Neutrophil (primary cell): ENCODE data around the gene ASPM.
A peak's percentile ranks its signal among the peaks of the same experiment; 100 is the strongest.

Source experiments
- H3K27ac ChIP-seq: fragments of 200-600 bp; sonication (generic); 2 replicates; pipeline ENCODE4 v1.5.1; 2016; ENCODE audit warnings: mild to moderate bottlenecking, moderate library complexity
- H3K27me3 ChIP-seq: fragments of 200-600 bp; sonication (generic); 2 replicates; pipeline ENCODE4 v1.6.0; 2016; ENCODE audit warnings: mild to moderate bottlenecking
- H3K36me3 ChIP-seq: fragments of 200-600 bp; sonication (generic); 2 replicates; pipeline ENCODE4 v1.5.1; 2017
- H3K4me1 ChIP-seq, 2 experiments: fragments of 200-600 bp in 1 of 2; sonication (generic) in 1 of 2; 1 replicate in 1 of 2; 2 replicates in 1 of 2; pipeline versions ENCODE4 v1.5.1 to v1.6.1; 2013 to 2016; ENCODE audit warnings: low read depth in 1 of 2, low read length in 1 of 2, mild to moderate bottlenecking in 1 of 2, moderate library complexity in 1 of 2; ENCODE audit not compliant: control insufficient read depth in 1 of 2, insufficient read depth in 1 of 2
- H3K4me3 ChIP-seq, 2 experiments: fragments of 200-600 bp in 1 of 2; sonication (generic) in 1 of 2; 1 replicate in 1 of 2; 2 replicates in 1 of 2; pipeline ENCODE4 v1.5.1; 2013 to 2016; ENCODE audit warnings: low read depth in 1 of 2, low read length in 1 of 2, mild to moderate bottlenecking in 1 of 2, moderate library complexity in 1 of 2
- H3K9me3 ChIP-seq: fragments of 200-600 bp; sonication (generic); 2 replicates; pipeline ENCODE4 v1.5.1; 2016
- TF ChIP-seq, protein P1 (sequence below): fragments of 200-600 bp; sonication (generic); IDR thresholded peaks from 2 replicates; pipeline ENCODE4 v1.5.1; 2016; ENCODE audit warnings: antibody characterized with exemption

The ASPM gene

DNA sequence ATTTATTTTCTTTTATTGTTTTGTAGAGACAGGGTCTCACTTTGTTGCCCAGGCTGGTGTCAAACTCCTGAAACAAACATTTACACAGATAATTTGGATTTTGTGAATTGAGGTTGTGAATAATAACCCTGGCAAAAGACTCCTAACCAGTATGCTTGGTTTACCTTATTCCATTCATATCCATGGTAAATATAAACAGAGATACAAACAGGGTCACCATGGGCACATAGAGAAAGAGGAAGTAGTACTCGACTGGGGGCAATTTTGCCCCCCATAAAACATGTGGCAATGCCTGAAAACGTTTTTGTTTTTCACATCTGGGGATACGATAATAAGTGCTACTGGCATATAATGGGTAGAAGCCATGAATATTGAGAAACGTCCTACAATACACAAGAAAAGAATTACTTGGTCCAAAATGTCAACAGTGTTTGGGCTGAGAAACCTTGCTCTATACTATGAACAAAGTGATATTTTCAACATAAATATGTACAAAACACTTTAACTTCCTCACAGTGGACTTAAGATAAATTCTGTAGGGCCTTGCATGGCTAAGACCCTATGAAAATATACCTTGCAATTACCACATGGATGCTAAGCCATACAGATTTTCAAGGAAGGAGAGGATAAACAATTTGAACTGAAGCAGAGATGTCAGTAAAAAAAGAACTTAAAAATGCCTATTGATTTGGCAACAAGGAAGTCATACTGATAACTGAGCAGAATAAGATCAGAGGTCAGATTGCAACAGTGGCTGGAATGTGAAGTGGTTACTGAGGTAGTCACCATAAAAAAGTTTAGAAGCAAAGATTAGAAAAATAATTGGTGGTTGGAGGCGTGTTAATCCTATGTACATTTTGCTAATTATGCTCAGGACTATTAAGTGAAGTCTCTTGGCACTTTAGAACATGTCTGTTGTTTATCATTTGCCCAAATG lies 27.4 kb upstream of the ASPM start:
- TF ChIP-seq, protein P1, sequence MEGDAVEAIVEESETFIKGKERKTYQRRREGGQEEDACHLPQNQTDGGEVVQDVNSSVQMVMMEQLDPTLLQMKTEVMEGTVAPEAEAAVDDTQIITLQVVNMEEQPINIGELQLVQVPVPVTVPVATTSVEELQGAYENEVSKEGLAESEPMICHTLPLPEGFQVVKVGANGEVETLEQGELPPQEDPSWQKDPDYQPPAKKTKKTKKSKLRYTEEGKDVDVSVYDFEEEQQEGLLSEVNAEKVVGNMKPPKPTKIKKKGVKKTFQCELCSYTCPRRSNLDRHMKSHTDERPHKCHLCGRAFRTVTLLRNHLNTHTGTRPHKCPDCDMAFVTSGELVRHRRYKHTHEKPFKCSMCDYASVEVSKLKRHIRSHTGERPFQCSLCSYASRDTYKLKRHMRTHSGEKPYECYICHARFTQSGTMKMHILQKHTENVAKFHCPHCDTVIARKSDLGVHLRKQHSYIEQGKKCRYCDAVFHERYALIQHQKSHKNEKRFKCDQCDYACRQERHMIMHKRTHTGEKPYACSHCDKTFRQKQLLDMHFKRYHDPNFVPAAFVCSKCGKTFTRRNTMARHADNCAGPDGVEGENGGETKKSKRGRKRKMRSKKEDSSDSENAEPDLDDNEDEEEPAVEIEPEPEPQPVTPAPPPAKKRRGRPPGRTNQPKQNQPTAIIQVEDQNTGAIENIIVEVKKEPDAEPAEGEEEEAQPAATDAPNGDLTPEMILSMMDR = no peak
- Histone ChIP-seq H3K27ac (peak overlapping the region; percentile 17), H3K27me3 (no peaks in the 10 kb centered on the region), H3K9me3 (no peaks in the 10 kb centered on the region), H3K4me3 (no peak overlapping the region), H3K36me3 (peaks cover 27% of the 10 kb centered on the region), H3K4me1 (no peaks in the 10 kb centered on the region)

DNA sequence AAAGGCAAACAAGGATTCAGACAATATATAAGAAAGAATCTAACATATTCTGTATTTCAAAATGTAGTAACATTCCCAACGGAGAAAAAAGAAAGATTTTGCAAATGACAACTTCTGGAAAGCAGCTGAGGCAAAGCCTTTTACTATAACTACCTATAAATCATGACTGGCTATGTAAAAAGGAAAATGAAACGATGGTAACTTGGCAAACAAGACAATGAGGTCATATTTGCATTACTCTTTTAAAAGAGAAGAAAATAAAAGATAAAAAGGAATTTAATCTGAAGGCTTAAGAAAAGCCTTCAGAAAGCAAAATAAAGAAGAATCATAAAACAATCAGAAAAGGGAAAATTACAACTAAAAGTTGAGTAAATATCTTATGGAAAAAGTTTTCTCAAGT lies 25.1 kb upstream of the ASPM start:
- H3K9me3 ChIP-seq = no peaks in the 10 kb centered on the region
- TF ChIP-seq, protein P1 = no peak
- H3K4me1 ChIP-seq = no peaks in the 10 kb centered on the region
- H3K27ac ChIP-seq = no peak overlapping the region
- no peaks in the 10 kb centered on the region for H3K27me3 ChIP-seq
- H3K36me3 ChIP-seq = peaks cover 23% of the 10 kb centered on the region
- H3K4me3 ChIP-seq = no peak overlapping the region

DNA sequence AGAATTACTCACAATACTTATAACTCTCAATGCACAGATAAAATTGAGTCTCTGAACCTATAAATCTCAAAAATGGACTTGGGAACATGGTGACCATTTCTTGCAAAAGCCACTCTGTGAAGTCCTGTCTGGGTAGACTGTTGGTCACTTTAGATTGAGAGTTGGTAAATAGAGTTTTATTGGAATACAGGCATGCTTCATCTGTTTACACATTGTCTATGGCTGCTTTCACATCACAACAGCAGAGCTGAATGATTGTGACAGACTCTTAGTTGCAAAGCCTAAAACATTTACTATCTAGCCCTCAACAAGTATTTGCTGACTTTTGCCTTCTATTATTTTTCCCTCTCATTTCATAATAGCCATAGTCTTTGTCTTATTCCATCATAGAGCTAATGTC lies 24.1 kb upstream of the ASPM start:
- H3K27me3 ChIP-seq = no peaks in the 10 kb centered on the region
- no peak overlapping the region for H3K27ac ChIP-seq
- no peaks in the 10 kb centered on the region for H3K9me3 ChIP-seq
- no peak overlapping the region for H3K4me3 ChIP-seq
- TF ChIP-seq, protein P1 = no peak
- no peaks in the 10 kb centered on the region for H3K4me1 ChIP-seq
- H3K36me3 ChIP-seq = peaks cover 18% of the 10 kb centered on the region

DNA sequence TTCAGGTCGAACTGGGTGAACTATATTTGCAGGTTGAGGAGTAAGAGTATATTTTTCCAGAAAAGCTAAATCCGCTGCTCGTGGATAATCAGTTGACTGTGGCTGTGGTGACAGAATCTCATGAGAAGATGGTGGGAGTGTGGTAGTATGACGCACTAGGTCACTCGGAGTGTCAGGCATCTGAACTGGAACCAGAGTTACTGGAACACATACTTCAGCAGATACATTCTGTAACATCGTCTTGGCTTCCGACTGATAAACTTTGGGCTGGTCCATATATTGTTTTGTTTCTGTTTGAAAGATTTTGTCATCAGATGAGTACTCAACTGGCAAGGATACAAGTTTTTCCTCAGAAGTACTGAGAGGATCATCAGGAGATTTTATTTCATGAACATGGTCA lies 13.0 kb upstream of the ASPM start:
- Histone ChIP-seq H3K27ac (no peak overlapping the region), H3K27me3 (no peaks in the 10 kb centered on the region), H3K36me3 (peaks cover 6% of the 10 kb centered on the region), H3K4me1 (no peaks in the 10 kb centered on the region), H3K9me3 (no peaks in the 10 kb centered on the region), H3K4me3 (no peak overlapping the region)
- TF ChIP-seq, protein P1 = no peak

DNA sequence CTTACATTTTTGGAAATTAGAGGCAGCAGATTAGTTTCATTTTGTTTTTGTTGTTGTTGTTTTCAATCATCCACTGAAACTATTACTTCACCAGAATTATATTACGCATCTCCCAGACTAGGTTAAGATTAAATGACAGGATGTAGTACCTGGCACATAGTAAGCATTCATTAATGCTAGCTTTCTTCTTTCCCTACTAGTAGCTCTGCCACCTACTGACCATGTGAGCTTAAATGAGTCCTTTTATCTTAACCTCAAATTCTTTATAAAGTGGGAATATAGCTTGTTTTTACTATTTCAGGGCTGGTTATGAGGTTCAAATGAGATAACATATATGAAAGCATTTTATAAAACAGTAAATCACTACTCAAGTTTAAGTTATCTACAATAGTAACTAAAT lies 10.2 kb upstream of the ASPM start:
- H3K4me1 ChIP-seq = no peaks in the 10 kb centered on the region
- no peaks in the 10 kb centered on the region for H3K27me3 ChIP-seq
- peaks cover 6% of the 10 kb centered on the region for H3K36me3 ChIP-seq
- no peaks in the 10 kb centered on the region for H3K9me3 ChIP-seq
- TF ChIP-seq, protein P1 = no peak
- no peak overlapping the region for H3K27ac ChIP-seq
- no peak overlapping the region for H3K4me3 ChIP-seq
